Uterus (tissue), 2 donors: Measurements from ENCODE around the gene USP34.

Experiments
- POLR2A ChIP-seq, 2 donors: fragments of 450-650 bp; IDR thresholded peaks; one replicate each; pipeline ENCODE4 v1.6.1; 2016; ENCODE audit warnings: antibody characterized with exemption in 2 of 2, mild to moderate bottlenecking in 1 of 2, moderate library complexity in 1 of 2
- TF ChIP-seq, protein P1 (sequence below), 4 experiments: fragments of 200-600 bp in 2 of 4; fragments of 450-650 bp in 2 of 4; sonication (generic) in 2 of 4; IDR thresholded peaks; one replicate each; pipeline ENCODE4 v1.5.1; 2016 to 2019; ENCODE audit warnings: antibody characterized with exemption in 4 of 4, mild to moderate bottlenecking in 2 of 4, moderate library complexity in 1 of 4

DNA sequence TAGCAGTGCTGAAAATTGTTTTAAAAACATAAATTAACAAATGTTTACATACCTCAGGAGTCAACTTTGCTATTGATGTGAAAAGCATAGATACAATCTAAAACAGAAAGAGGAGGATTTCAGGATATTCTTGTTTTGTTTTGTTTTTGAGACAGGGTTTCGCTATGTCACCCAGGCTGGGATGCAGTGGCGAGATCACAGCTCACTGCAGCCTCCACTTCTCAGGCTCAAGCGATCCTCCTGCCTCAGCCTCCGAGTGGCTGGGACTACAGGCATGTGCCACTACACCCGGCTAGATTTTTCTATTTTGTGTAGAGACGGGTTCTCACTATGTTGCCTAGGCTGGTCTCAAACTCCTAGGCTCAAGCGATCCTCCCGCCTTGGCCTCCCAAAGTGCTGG is 248.3 kb downstream of the USP34 start:
- TF ChIP-seq, protein P1, sequence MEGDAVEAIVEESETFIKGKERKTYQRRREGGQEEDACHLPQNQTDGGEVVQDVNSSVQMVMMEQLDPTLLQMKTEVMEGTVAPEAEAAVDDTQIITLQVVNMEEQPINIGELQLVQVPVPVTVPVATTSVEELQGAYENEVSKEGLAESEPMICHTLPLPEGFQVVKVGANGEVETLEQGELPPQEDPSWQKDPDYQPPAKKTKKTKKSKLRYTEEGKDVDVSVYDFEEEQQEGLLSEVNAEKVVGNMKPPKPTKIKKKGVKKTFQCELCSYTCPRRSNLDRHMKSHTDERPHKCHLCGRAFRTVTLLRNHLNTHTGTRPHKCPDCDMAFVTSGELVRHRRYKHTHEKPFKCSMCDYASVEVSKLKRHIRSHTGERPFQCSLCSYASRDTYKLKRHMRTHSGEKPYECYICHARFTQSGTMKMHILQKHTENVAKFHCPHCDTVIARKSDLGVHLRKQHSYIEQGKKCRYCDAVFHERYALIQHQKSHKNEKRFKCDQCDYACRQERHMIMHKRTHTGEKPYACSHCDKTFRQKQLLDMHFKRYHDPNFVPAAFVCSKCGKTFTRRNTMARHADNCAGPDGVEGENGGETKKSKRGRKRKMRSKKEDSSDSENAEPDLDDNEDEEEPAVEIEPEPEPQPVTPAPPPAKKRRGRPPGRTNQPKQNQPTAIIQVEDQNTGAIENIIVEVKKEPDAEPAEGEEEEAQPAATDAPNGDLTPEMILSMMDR (IDR thresholded peaks at IDR 0.05) = no peak
- no peak for TF ChIP-seq POLR2A (IDR thresholded peaks at IDR 0.05)
